Subcutaneous adipose tissue (tissue), 4 donors: Measurements from ENCODE around the gene LGALS3. TPM values are rescaled to one million over a fixed set of nuclear protein-coding genes. Genes with fewer than 3 reads are reported as not detected.

Experiments
- CTCF ChIP-seq: fragments of 450-650 bp; IDR thresholded peaks from one replicate; pipeline ENCODE4 v1.5.1; 2016; ENCODE audit warnings: low read depth, mild to moderate bottlenecking, control low read depth, antibody characterized with exemption, moderate library complexity
- total RNA-seq, 4 donors: library from RNA; depleted of rRNA; stranded (reverse); fragments of >200 nt; gene quantifications; one replicate each; pipeline ENCODE4 v1.1.0, GENCODE V29; 2016

LGALS3 gene
- total RNA-seq, 4 donors from 2014 or later = 340 to 844 (median 656) TPM

GRCh38 chr14:55180006-55180405 is 51.0 kb downstream of the LGALS3 start:
- no peak for TF ChIP-seq CTCF

- TF ChIP-seq CTCF = no peak
These were observed 51.4 kb downstream of the LGALS3 start for GRCh38 chr14:55180434-55180833.

GRCh38 chr14:55188686-55189295 is 59.7 kb downstream of the LGALS3 start:
- no peak for TF ChIP-seq CTCF

- TF ChIP-seq CTCF = no peak
These were observed 61.8 kb downstream of the LGALS3 start for GRCh38 chr14:55190906-55191202.

- TF ChIP-seq CTCF = no peak
These were observed 62.4 kb downstream of the LGALS3 start, which contains the start of gene DLGAP5 for GRCh38 chr14:55191203-55192053. DLGAP5 (minus strand) TSS chr14:55191585; CDS start chr14:55189179, 2,406 bp downstream.

- TF ChIP-seq CTCF = no peak
These were observed 63.1 kb downstream of the LGALS3 start for GRCh38 chr14:55192054-55192621.

GRCh38 chr14:55194656-55195355 is 65.8 kb downstream of the LGALS3 start:
- no peak for TF ChIP-seq CTCF
